GM13976 (cell line): ENCODE measurements around the gene TSPAN1.

Experiments
- DNase-seq: peaks from one replicate; pipeline ENCODE4 v3.0.0; 2012; ENCODE audit warnings: low spot score
- CTCF ChIP-seq: IDR thresholded peaks from 2 replicates; pipeline ENCODE4 v1.5.1; 2012; ENCODE audit warnings: borderline replicate concordance, mild to moderate bottlenecking; ENCODE audit not compliant: insufficient read depth; ENCODE audit errors: extremely low read depth, missing control alignments, control extremely low read depth
- in situ Hi-C: fragments of 300-500 bp; cut with MboI; formaldehyde crosslinking; loops from one replicate; pipeline ENCODE4 v1.12.0; 2022; ENCODE audit warnings: low sequenced_read_pairs, mixed read lengths, inconsistent platforms; ENCODE audit not compliant: unreplicated experiment

TSPAN1 gene

GRCh38 chr1:46197964-46198811, 23.3 kb downstream of the TSPAN1 start, which contains the start of gene POMGNT1:
POMGNT1 (minus strand) TSS chr1:46198434; CDS start chr1:46197821, 613 bp downstream.
- TF ChIP-seq CTCF: no peak
- in situ Hi-C loops: no loop called here
- DNase-seq: peak; percentile 97

- in situ Hi-C loops: no loop called here
Measured at GRCh38 chr1:46199233-46199749, 24.4 kb downstream of the TSPAN1 start.

GRCh38 chr1:46203738-46204405, 29.0 kb downstream of the TSPAN1 start:
- no peak for TF ChIP-seq CTCF
- in situ Hi-C loops: no loop called here
- DNase-seq: no peak

More at GRCh38 chr1:46199233-46199749, 24.4 kb downstream of the TSPAN1 start:
- DNase-seq: no peak
- no peak for TF ChIP-seq CTCF

GRCh38 chr1:46204406-46204742, 29.5 kb downstream of the TSPAN1 start:
- TF ChIP-seq CTCF: no peak
- in situ Hi-C loops: no loop called here
- DNase-seq: no peak

- in situ Hi-C loops: no loop called here
- no peak for TF ChIP-seq CTCF
- DNase-seq: no peak
Measured at GRCh38 chr1:46205141-46205540, 30.3 kb downstream of the TSPAN1 start.

GRCh38 chr1:46205791-46206190, 30.9 kb downstream of the TSPAN1 start:
- in situ Hi-C loops: no loop called here
- no peak for DNase-seq
- no peak for TF ChIP-seq CTCF
